Kidney (tissue), 14 donors: ENCODE data around the gene NCS1. TPM values are rescaled to one million over a fixed set of nuclear protein-coding genes. Genes with fewer than 3 reads are reported as not detected.
A peak's percentile ranks its signal among the peaks of the same experiment; 100 is the strongest.
"Not testable (repeated sequence)": the region's sequence is repeated elsewhere in the genome, so short reads cannot be mapped to it uniquely, and the experiment has no call there.

Experiments
- DNase-seq, 5 donors: peaks; one replicate each; pipeline ENCODE4 v3.0.0-alpha.2; 2013 to 2020
- FAIRE-seq: peaks from 2 replicates; lab custom pipeline; 2012; peaks lifted over from hg19 to GRCh38; lab: Jason Lieb, UNC
- H3K27ac ChIP-seq, 2 donors: one replicate each; pipeline ENCODE4 v1.7.0; 2013; ENCODE audit warnings: low read depth in 2 of 2, low read length in 2 of 2, inconsistent platforms in 1 of 2
- H3K27me3 ChIP-seq: one replicate; pipeline ENCODE4 v1.7.1; 2013; ENCODE audit warnings: low read length, inconsistent platforms; ENCODE audit not compliant: control insufficient read depth, insufficient read depth
- H3K36me3 ChIP-seq, 3 donors: one replicate each; pipeline versions ENCODE4 v1.7.0 to v1.7.1; 2013; ENCODE audit warnings: low read length in 3 of 3, control low read depth in 1 of 3, inconsistent platforms in 1 of 3; ENCODE audit not compliant: insufficient read depth in 3 of 3, control insufficient read depth in 2 of 3
- H3K4me1 ChIP-seq, 3 donors: one replicate each; pipeline versions ENCODE4 v1.7.0 to v1.7.1; 2013; ENCODE audit warnings: low read length in 3 of 3, inconsistent platforms in 1 of 3, low read depth in 1 of 3; ENCODE audit not compliant: control insufficient read depth in 2 of 3, insufficient read depth in 2 of 3
- H3K4me3 ChIP-seq, 3 donors: one replicate each; pipeline versions ENCODE4 v1.7.0 to v1.8.1; 2013; ENCODE audit warnings: low read length in 3 of 3, control low read depth in 1 of 3, inconsistent platforms in 1 of 3
- H3K9ac ChIP-seq, 3 donors: one replicate each; pipeline versions ENCODE4 v1.7.0 to v1.7.1; 2013; ENCODE audit warnings: low read length in 3 of 3, control low read depth in 1 of 3, inconsistent platforms in 1 of 3
- H3K9me3 ChIP-seq, 3 donors: one replicate each; pipeline versions ENCODE4 v1.7.0 to v1.7.1; 2013; ENCODE audit warnings: low read length in 3 of 3, control low read depth in 1 of 3, inconsistent platforms in 1 of 3; ENCODE audit not compliant: control insufficient read depth in 2 of 3, insufficient read depth in 1 of 3
- CTCF ChIP-seq: IDR thresholded peaks from 3 replicates; pipeline ENCODE4 v1.5.1; 2012; ENCODE audit warnings: mild to moderate bottlenecking, moderate library complexity, borderline replicate concordance; ENCODE audit not compliant: insufficient read depth; ENCODE audit errors: extremely low read depth
- intact Hi-C: fragments of 100-400 bp; cut with DNase I; formaldehyde crosslinking; loops from one replicate; pipeline ENCODE4 v1.11.1; 2022
- polyA plus RNA-seq: library from polyadenylated mRNA; stranded (reverse); fragments of 350-450 nt; fragmentation: Illumina TruSeq; extraction: RNeasy Lipid Tissue Mini Kit (QIAGEN cat#74804); gene quantifications from one replicate; pipeline ENCODE4 v1.2.3, GENCODE V29; 2014; ENCODE audit warnings: low read depth, low replicate concordance; ENCODE audit not compliant: insufficient read depth
- total RNA-seq: library from RNA; stranded (reverse); fragmentation: NEBNext Ultra II Directional; extraction: Animal tissue kit (Norgen Biotek cat#: 25700); gene quantifications from one replicate; pipeline ENCODE4 v1.2.1, GENCODE V29; 2021
- donor health status: control.
- donor health status: control.
- donor health status: control.
- donor health status: control.
- donor health status: control.
- donor health status: DM: yes; HTN: yes; CAD: no.
- donor health status: Normal renal cell carcinoma (clear cell type).

Gene NCS1
- total and polyA plus RNA-seq, 2 donors from 2014 or later = 27.7 to 37.4 TPM

DNA sequence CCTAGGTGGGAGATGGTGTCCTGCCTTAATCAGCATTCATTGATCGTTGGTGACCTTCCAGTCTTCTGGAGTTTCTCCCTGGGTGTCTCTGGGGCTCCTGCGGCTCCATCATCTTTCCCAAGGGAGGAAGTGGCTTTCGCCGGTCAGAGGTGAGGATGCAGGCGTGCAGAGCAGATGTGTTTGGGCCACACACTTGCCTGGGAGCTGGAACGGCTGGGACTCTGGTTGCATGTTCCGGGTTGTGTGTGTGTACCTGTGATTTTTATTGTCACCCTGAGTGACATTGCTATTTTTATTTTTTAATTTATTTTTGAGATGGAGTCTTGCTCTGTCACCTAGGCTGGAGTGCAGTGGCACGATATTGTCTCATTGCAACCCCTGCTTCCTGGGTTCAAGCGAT, 103.0 kb downstream of the NCS1 start:
- no peaks in the 10 kb centered on the region for H3K4me1 ChIP-seq
- H3K4me3 ChIP-seq = no peak overlapping the region
- H3K27ac ChIP-seq = no peak overlapping the region
- H3K36me3 ChIP-seq = no peaks in the 10 kb centered on the region
- no peaks in the 10 kb centered on the region for H3K9me3 ChIP-seq
- no peak for DNase-seq
- peaks cover 2% of the 10 kb centered on the region for H3K27me3 ChIP-seq
- intact Hi-C loops = no loop called here
- H3K9ac ChIP-seq = no peak overlapping the region
- FAIRE-seq = no peak
- no peak for TF ChIP-seq CTCF

- Histone ChIP-seq H3K9me3 (no peaks in the 10 kb centered on the region), H3K4me3 (no peak overlapping the region), H3K36me3 (no peaks in the 10 kb centered on the region), H3K27ac (no peak overlapping the region), H3K27me3 (peaks cover 2% of the 10 kb centered on the region), H3K9ac (no peak overlapping the region), H3K4me1 (no peaks in the 10 kb centered on the region)
- DNase-seq (peak in 1 of 5 donors; percentile 26), FAIRE-seq (no peak)
- intact Hi-C loops = no loop called here
- no peak for TF ChIP-seq CTCF
Observed at GRCh38 chr9:130276121-130276520, 103.9 kb downstream of the NCS1 start.

DNA sequence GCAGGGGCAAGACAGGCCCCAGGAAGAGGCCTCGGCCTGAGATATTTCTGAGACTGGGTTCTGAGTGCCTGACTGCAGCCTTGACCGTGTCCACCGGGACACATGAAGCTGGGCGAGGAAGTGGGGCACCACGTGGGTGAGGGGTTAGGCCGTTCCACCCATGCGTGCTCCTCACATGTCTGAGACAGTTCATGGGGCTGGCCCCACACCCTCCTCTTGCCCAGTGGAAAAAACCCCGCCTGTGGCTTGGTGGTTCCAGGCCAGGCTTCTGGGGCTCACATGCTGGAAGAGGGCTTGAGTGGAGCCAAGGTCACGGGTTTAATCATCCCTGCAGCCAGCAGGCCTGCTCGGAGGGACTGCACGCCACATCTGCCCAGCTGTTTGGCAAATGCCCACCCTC, 104.8 kb downstream of the NCS1 start:
- FAIRE-seq = no peak
- no peak overlapping the region for H3K9ac ChIP-seq
- peak in 1 of 5 donors; percentile 49 for DNase-seq
- H3K4me3 ChIP-seq = no peak overlapping the region
- no peaks in the 10 kb centered on the region for H3K9me3 ChIP-seq
- intact Hi-C loops = no loop called here
- no peaks in the 10 kb centered on the region for H3K27me3 ChIP-seq
- H3K36me3 ChIP-seq = no peaks in the 10 kb centered on the region
- H3K27ac ChIP-seq = no peak overlapping the region
- H3K4me1 ChIP-seq = no peaks in the 10 kb centered on the region
- TF ChIP-seq CTCF = no peak

- H3K27me3 ChIP-seq, H3K27ac ChIP-seq, H3K36me3 ChIP-seq, H3K4me1 ChIP-seq, H3K4me3 ChIP-seq, intact Hi-C loops, H3K9ac ChIP-seq, FAIRE-seq, DNase-seq, H3K9me3 ChIP-seq: not testable (repeated sequence)
Observed at GRCh38 chr9:130277525-130277924, 105.3 kb downstream of the NCS1 start.
